K562 (cell line): ENCODE data around the gene ZSWIM4. TPM values are rescaled to one million over a fixed set of nuclear protein-coding genes. Genes with fewer than 3 reads are reported as not detected.

ENCODE experiments used
- DACH1 ChIP-seq: fragments of 450-650 bp; IDR thresholded peaks from 2 replicates; pipeline ENCODE4 v1.6.1; 2018; ENCODE audit not compliant: partially characterized antibody
- MEIS2 ChIP-seq: fragments of 450-650 bp; IDR thresholded peaks from 2 replicates; pipeline ENCODE4 v1.6.1; 2014; ENCODE audit warnings: mild to moderate bottlenecking; ENCODE audit not compliant: partially characterized antibody
- MYNN ChIP-seq, 2 experiments: sonication (generic); formaldehyde crosslinking in 1 of 2; IDR thresholded peaks; 2 replicates each; pipeline versions ENCODE4 v1.5.0 to v1.6.1; 2016 to 2020; ENCODE audit warnings: antibody characterized with exemption in 1 of 2, missing genetic modification reagents in 1 of 2
- ZBTB33 ChIP-seq: sonication (generic); formaldehyde crosslinking; IDR thresholded peaks from 2 replicates; pipeline ENCODE4 v1.8.1; 2023; ENCODE audit warnings: mild to moderate bottlenecking, missing genetic modification reagents
- ZBTB34 ChIP-seq: fragments of 250-450 bp; sonication (Bioruptor Pico); IDR thresholded peaks from 2 replicates; pipeline ENCODE4 v1.8.0; 2021; ENCODE audit warnings: mild to moderate bottlenecking, moderate library complexity
- ZKSCAN3 ChIP-seq: fragments of 250-450 bp; sonication (Bioruptor Pico); IDR thresholded peaks from 2 replicates; pipeline ENCODE4 v1.4.0; 2020
- ZNF224 ChIP-seq: sonication (generic); formaldehyde crosslinking; IDR thresholded peaks from 2 replicates; pipeline ENCODE4 v1.8.0; 2022; ENCODE audit warnings: mild to moderate bottlenecking, missing genetic modification reagents
- ZNF280A ChIP-seq: fragments of 450-650 bp; IDR thresholded peaks from 2 replicates; pipeline ENCODE4 v1.6.1; 2018; ENCODE audit warnings: mild to moderate bottlenecking, low read depth; ENCODE audit not compliant: partially characterized antibody
- ZNF407 ChIP-seq: fragments of 450-650 bp; IDR thresholded peaks from 2 replicates; pipeline ENCODE4 v1.6.1; 2016; ENCODE audit warnings: low read depth
- ZNF41 ChIP-seq: fragments of 250-450 bp; sonication (Bioruptor Pico); conservative IDR thresholded peaks from 2 replicates; pipeline ENCODE4 v1.4.0; 2020; ENCODE audit warnings: mild to moderate bottlenecking
- ZNF740 ChIP-seq, 3 experiments: fragments of 200-800 bp in 1 of 3; sonication (Bioruptor generic) in 1 of 3; sonication (generic) in 1 of 3; formaldehyde crosslinking in 1 of 3; IDR thresholded peaks; 2 replicates each; pipeline versions ENCODE4 v1.6.1 to v1.8.0; 2016 to 2022; ENCODE audit warnings: mild to moderate bottlenecking in 2 of 3, missing compliant biosample characterization in 2 of 3, missing genetic modification characterization in 2 of 3, missing genetic modification reagents in 1 of 3
- polyA plus RNA-seq, 8 experiments: library from polyadenylated mRNA; depleted of rRNA in 4 of 8; stranded (reverse) in 5 of 8; unstranded in 3 of 8; fragments of >200 nt; fragmentation: Nextera tagmentation in 2 of 8; fragmentation: Illumina TruSeq in 1 of 8; extraction: Ambion mirVana in 2 of 8; extraction: Trizol in 1 of 8; gene quantifications; 2 replicates each; pipeline versions ENCODE4 v1.2.1 to v1.2.3, GENCODE V29; 2011 to 2014; ENCODE audit warnings: inconsistent platforms in 1 of 8, missing spikeins in 1 of 8
- total RNA-seq, 7 experiments: library from RNA; depleted of rRNA in 6 of 7; stranded (reverse); fragments of >200 nt in 6 of 7; fragmentation: Illumina TruSeq in 2 of 7; extraction: Trizol in 2 of 7; gene quantifications; 2 replicates each; pipeline versions ENCODE4 v1.2.1 to v1.2.3, GENCODE V29; 2011 to 2021; ENCODE audit warnings: low replicate concordance in 1 of 7

ZSWIM4 gene
- total and polyA plus RNA-seq, 9 of the 15 experiments (the other 6 are each of a cell fraction or from before 2014, with no cell fraction given): 0.25 to 3.7 (median 0.79) TPM; not detected in 2

- TF ChIP-seq ZNF280A (no peak), ZNF41 (CRISPR knock-in tag) (no peak), MYNN (IDR thresholded peaks at IDR 0.05) (peak; percentile 49; the same call in 1 of the 2 replicates), MYNN (CRISPR knock-in tag; IDR thresholded peaks at IDR 0.05) (no peak), ZBTB34 (CRISPR knock-in tag) (no peak), ZKSCAN3 (CRISPR knock-in tag) (no peak), MEIS2 (peak; percentile 19), DACH1 (peak; percentile 33), ZNF740 (CRISPR knock-in tag; IDR thresholded peaks at IDR 0.05) (peak; percentile 99), ZNF740 (tag; IDR thresholded peaks at IDR 0.05) (peak in 1 of 2 experiments; percentile 91; a peak in 2 of 4 replicates), ZNF407 (no peak), ZNF224 (CRISPR knock-in tag) (no peak), ZBTB33 (CRISPR knock-in tag) (peak; percentile 59; the same call in 1 of the 2 replicates)
Measured at GRCh38 chr19:13846557-13847406, 51.5 kb downstream of the ZSWIM4 start (continued).
